Measurements from ENCODE around the gene AHSA1.
"Not testable (repeated sequence)": the region's sequence is repeated elsewhere in the genome, so short reads cannot be mapped to it uniquely, and the experiment has no call there.

DNA sequence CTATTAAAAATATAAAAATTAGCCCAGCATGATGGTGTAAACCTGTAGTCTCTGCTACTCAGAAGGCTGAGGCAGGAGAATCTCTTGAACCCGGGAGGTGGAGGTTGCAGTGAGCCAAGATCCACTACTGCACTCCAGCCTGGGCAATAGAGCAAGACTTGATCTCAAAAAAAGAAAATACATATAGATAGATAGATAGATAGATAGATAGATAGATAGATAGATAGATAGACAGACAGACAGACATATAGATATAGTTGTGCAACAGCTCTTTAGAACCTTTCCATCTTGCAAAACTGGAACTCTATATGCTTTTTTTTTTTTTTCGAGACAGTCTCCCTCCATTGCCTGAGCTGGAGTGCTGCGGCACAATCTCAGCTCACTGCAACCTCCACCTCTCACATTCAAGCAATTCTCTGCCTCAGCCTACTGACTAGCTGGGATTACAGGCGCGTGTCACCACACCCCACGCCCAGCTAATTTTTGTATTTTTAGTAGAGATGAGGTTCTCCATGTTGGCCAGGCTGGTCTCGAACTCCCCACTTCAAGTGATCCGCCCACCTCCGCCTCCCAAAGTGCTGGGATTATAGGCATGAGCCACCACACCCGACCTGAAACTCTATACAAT, 42.4 kb upstream of the AHSA1 start:
- not testable (repeated sequence) for TF ChIP-seq POLR2A (IDR thresholded peaks at IDR 0.05)
- TF ChIP-seq, protein P1, sequence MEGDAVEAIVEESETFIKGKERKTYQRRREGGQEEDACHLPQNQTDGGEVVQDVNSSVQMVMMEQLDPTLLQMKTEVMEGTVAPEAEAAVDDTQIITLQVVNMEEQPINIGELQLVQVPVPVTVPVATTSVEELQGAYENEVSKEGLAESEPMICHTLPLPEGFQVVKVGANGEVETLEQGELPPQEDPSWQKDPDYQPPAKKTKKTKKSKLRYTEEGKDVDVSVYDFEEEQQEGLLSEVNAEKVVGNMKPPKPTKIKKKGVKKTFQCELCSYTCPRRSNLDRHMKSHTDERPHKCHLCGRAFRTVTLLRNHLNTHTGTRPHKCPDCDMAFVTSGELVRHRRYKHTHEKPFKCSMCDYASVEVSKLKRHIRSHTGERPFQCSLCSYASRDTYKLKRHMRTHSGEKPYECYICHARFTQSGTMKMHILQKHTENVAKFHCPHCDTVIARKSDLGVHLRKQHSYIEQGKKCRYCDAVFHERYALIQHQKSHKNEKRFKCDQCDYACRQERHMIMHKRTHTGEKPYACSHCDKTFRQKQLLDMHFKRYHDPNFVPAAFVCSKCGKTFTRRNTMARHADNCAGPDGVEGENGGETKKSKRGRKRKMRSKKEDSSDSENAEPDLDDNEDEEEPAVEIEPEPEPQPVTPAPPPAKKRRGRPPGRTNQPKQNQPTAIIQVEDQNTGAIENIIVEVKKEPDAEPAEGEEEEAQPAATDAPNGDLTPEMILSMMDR (IDR thresholded peaks at IDR 0.05), result not testable (repeated sequence)

Data from tibial nerve (tissue), 3 donors.